Neural progenitor cell (in vitro differentiated cells): ENCODE results near the gene GLIPR1L2. TPM values are rescaled to one million over a fixed set of nuclear protein-coding genes. Genes with fewer than 3 reads are reported as not detected.
"Not testable (repeated sequence)": the region's sequence is repeated elsewhere in the genome, so short reads cannot be mapped to it uniquely, and the experiment has no call there.

Experiments used
- DNase-seq: peaks from one replicate; pipeline ENCODE4 v3.0.0-alpha.2; 2016; ENCODE audit warnings: low spot score
- H2AFZ ChIP-seq: fragments of 200-600 bp; sonication (generic); replicated peaks from 2 replicates; pipeline ENCODE4 v1.6.1; 2016; ENCODE audit warnings: antibody characterized with exemption
- H3F3A ChIP-seq: fragments of 200-600 bp; sonication (generic); 2 replicates; pipeline ENCODE4 v1.6.1; 2016; ENCODE audit warnings: antibody characterized with exemption, low read depth
- H3K27ac ChIP-seq: fragments of 200-600 bp; sonication (generic); 2 replicates; pipeline ENCODE4 v1.5.1; 2016; ENCODE audit warnings: mild to moderate bottlenecking
- H3K27me3 ChIP-seq: fragments of 200-600 bp; sonication (generic); 2 replicates; pipeline ENCODE4 v1.6.1; 2016; ENCODE audit warnings: mild to moderate bottlenecking, moderate library complexity
- H3K36me3 ChIP-seq: fragments of 200-600 bp; sonication (generic); 2 replicates; pipeline ENCODE4 v1.5.1; 2016
- H3K4me1 ChIP-seq: fragments of 200-600 bp; sonication (generic); 2 replicates; pipeline ENCODE4 v1.6.1; 2016; ENCODE audit warnings: mixed run types
- H3K4me2 ChIP-seq: fragments of 200-600 bp; sonication (generic); 2 replicates; pipeline ENCODE4 v1.6.1; 2016
- H3K4me3 ChIP-seq: fragments of 200-600 bp; sonication (generic); 2 replicates; pipeline ENCODE4 v1.5.1; 2016
- H3K79me2 ChIP-seq: fragments of 200-600 bp; sonication (generic); 2 replicates; pipeline ENCODE4 v1.6.1; 2016; ENCODE audit warnings: low read depth
- H3K9ac ChIP-seq: fragments of 200-600 bp; sonication (generic); 2 replicates; pipeline ENCODE4 v1.6.1; 2016
- H3K9me3 ChIP-seq: fragments of 200-600 bp; sonication (generic); 2 replicates; pipeline ENCODE4 v1.5.1; 2016; ENCODE audit warnings: low read depth
- H4K20me1 ChIP-seq: fragments of 200-600 bp; sonication (generic); 2 replicates; pipeline ENCODE4 v1.6.1; 2016; ENCODE audit warnings: low read depth
- H3K27ac Mint-ChIP-seq: 3 replicates; pipeline ENCODE4 v1.8.0; 2021; ENCODE audit warnings: mixed read lengths
- H3K27me3 Mint-ChIP-seq: 2 replicates; pipeline ENCODE4 v1.8.0; 2022; ENCODE audit warnings: low read depth, mild to moderate bottlenecking, inconsistent platforms, moderate library complexity, mixed read lengths; ENCODE audit not compliant: insufficient read depth
- H3K36me3 Mint-ChIP-seq: 3 replicates; pipeline ENCODE4 v1.8.0; 2021; ENCODE audit warnings: mixed read lengths
- H3K4me1 Mint-ChIP-seq: 3 replicates; pipeline ENCODE4 v1.8.0; 2021; ENCODE audit warnings: mixed read lengths
- H3K4me3 Mint-ChIP-seq: 3 replicates; pipeline ENCODE4 v1.8.0; 2021; ENCODE audit warnings: mild to moderate bottlenecking, moderate library complexity, mixed read lengths
- H3K9me3 Mint-ChIP-seq: 3 replicates; pipeline ENCODE4 v1.8.0; 2020; ENCODE audit warnings: mixed read lengths
- CTCF ChIP-seq: fragments of 200-600 bp; sonication (generic); IDR thresholded peaks from 2 replicates; pipeline ENCODE4 v1.5.1; 2017; ENCODE audit warnings: antibody characterized with exemption, mild to moderate bottlenecking
- EZH2 ChIP-seq: fragments of 200-600 bp; sonication (generic); IDR thresholded peaks from 2 replicates; pipeline ENCODE4 v1.6.1; 2017; ENCODE audit warnings: antibody characterized with exemption, mild to moderate bottlenecking, moderate library complexity
- EZH2phosphoT487 ChIP-seq: fragments of 200-600 bp; sonication (generic); IDR thresholded peaks from 2 replicates; pipeline ENCODE4 v1.6.1; 2017; ENCODE audit warnings: antibody characterized with exemption
- total RNA-seq: library from RNA; depleted of rRNA; stranded (reverse); fragments of >200 nt; gene quantifications from 2 replicates; pipeline ENCODE4 v1.2.3, GENCODE V29; 2015; ENCODE audit warnings: low replicate concordance

Gene GLIPR1L2
- total RNA-seq, 1 donor from 2014 or later = not detected

DNA sequence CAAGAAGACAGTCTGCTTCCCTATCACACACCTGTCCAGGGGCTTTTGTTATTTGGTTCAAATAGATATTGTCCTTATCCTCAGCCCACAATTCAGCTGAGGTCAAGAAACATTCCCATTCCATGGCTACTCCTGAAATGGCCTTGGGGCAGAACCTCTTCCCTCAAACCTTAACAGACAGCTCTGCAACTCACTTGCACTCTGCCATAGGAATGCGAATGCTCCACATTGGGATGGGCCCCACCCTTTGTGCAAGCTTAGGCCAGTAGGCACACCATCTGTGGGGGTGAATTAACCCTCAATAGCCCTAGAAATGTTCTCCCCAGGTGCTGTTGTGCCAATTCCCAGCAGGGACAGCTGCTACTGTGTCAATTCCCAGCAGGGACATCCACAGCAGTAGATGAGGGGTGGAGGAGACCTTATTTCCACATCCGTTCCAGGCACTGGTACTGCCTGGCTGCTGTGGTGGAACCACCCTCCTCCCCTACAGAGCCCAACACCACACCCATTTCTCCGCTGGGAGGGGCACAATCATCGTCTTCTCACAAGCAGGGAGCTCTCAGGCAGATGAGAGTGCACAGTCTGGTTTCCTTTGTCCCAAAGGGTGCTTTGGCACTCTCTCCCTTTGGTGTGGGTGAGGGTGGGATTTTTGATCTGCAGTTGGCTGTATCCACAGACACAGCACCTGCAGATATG, 47.3 kb downstream of the GLIPR1L2 start:
- no peaks in the 10 kb centered on the region for H4K20me1 ChIP-seq
- no peaks in the 10 kb centered on the region for H3K79me2 ChIP-seq
- no peaks in the 10 kb centered on the region for H3F3A ChIP-seq
- H3K4me2 ChIP-seq = no peak overlapping the region
- H3K27ac ChIP-seq = no peak overlapping the region
- peaks cover 7% of the 10 kb centered on the region for H3K9me3 ChIP-seq
- DNase-seq = no peak
- H3K4me1 Mint-ChIP-seq = no peaks in the 10 kb centered on the region
- no peaks in the 10 kb centered on the region for H3K36me3 ChIP-seq
- no peak overlapping the region for H3K4me3 Mint-ChIP-seq
- TF ChIP-seq CTCF (no peak), EZH2phosphoT487 (no peak), EZH2 (no peak)
- H3K27ac Mint-ChIP-seq = no peak overlapping the region
- no peaks in the 10 kb centered on the region for H3K36me3 Mint-ChIP-seq
- H3K4me1 ChIP-seq = no peaks in the 10 kb centered on the region
- no peak overlapping the region for H2AFZ ChIP-seq
- H3K9ac ChIP-seq = no peak overlapping the region
- peaks cover 17% of the 10 kb centered on the region for H3K9me3 Mint-ChIP-seq
- H3K4me3 ChIP-seq = no peak overlapping the region
- no peaks in the 10 kb centered on the region for H3K27me3 ChIP-seq
- peaks cover 3% of the 10 kb centered on the region for H3K27me3 Mint-ChIP-seq

GRCh38 chr12:75439048-75439447, 48.2 kb downstream of the GLIPR1L2 start:
- Mint-ChIP-seq H3K36me3 (no peaks in the 10 kb centered on the region), H3K4me3 (no peak overlapping the region), H3K27ac (no peak overlapping the region), H3K27me3 (peaks cover 3% of the 10 kb centered on the region), H3K4me1 (no peaks in the 10 kb centered on the region), H3K9me3 (peaks cover 17% of the 10 kb centered on the region)
- Histone ChIP-seq H3K9me3 (peaks cover 7% of the 10 kb centered on the region), H4K20me1 (no peaks in the 10 kb centered on the region), H3K27me3 (no peaks in the 10 kb centered on the region), H3K4me1 (no peaks in the 10 kb centered on the region), H2AFZ (no peak overlapping the region), H3K4me2 (no peak overlapping the region), H3K4me3 (no peak overlapping the region), H3K9ac (no peak overlapping the region), H3K36me3 (no peaks in the 10 kb centered on the region), H3K79me2 (no peaks in the 10 kb centered on the region), H3F3A (no peaks in the 10 kb centered on the region), H3K27ac (no peak overlapping the region)
- TF ChIP-seq EZH2 (no peak), CTCF (no peak), EZH2phosphoT487 (no peak)
- no peak for DNase-seq

DNA sequence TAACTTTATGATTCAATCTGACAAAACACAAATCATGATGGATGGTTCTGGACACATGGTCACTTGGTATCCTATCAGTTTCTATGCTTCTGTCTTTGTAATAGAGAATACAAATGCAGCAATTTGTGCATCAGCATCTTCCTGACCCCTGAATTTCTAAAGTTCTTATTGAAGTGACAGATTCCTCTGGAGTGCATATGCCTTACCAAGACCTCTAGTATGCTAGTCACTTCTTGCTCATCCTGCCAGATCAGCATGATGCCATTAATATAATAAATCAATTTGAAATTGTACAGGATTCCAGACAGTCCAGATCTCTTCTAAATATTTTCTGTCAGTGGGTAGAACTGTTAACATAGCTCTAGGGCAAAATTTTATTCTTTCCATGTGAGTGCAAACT, 49.0 kb downstream of the GLIPR1L2 start:
- H3K4me1 Mint-ChIP-seq = no peaks in the 10 kb centered on the region
- H3K27me3 Mint-ChIP-seq = peaks cover 3% of the 10 kb centered on the region
- no peaks in the 10 kb centered on the region for H3F3A ChIP-seq
- TF ChIP-seq CTCF = no peak
- TF ChIP-seq EZH2phosphoT487 = no peak
- TF ChIP-seq EZH2 = no peak
- H3K27ac ChIP-seq = no peak overlapping the region
- no peaks in the 10 kb centered on the region for H3K27me3 ChIP-seq
- H3K4me3 Mint-ChIP-seq = no peak overlapping the region
- no peaks in the 10 kb centered on the region for H3K79me2 ChIP-seq
- no peaks in the 10 kb centered on the region for H3K36me3 ChIP-seq
- H3K9ac ChIP-seq = no peak overlapping the region
- DNase-seq = no peak
- H3K4me2 ChIP-seq = no peak overlapping the region
- no peaks in the 10 kb centered on the region for H3K4me1 ChIP-seq
- no peak overlapping the region for H3K4me3 ChIP-seq
- peaks cover 7% of the 10 kb centered on the region for H3K9me3 ChIP-seq
- no peaks in the 10 kb centered on the region for H4K20me1 ChIP-seq
- no peaks in the 10 kb centered on the region for H3K36me3 Mint-ChIP-seq
- H2AFZ ChIP-seq = no peak overlapping the region
- peaks cover 17% of the 10 kb centered on the region for H3K9me3 Mint-ChIP-seq
- no peak overlapping the region for H3K27ac Mint-ChIP-seq

GRCh38 chr12:75441687-75442449, 51.0 kb downstream of the GLIPR1L2 start:
- H2AFZ ChIP-seq, H3K36me3 ChIP-seq, H3K4me3 ChIP-seq, H3K27ac Mint-ChIP-seq, H3K4me2 ChIP-seq, H3K27ac ChIP-seq, H3K36me3 Mint-ChIP-seq, DNase-seq, H3K4me3 Mint-ChIP-seq, H3F3A ChIP-seq, H3K9me3 ChIP-seq, H3K79me2 ChIP-seq, H3K4me1 Mint-ChIP-seq, H3K4me1 ChIP-seq, H3K27me3 ChIP-seq, H3K9ac ChIP-seq, H3K9me3 Mint-ChIP-seq, H4K20me1 ChIP-seq, H3K27me3 Mint-ChIP-seq: not testable (repeated sequence)

DNA sequence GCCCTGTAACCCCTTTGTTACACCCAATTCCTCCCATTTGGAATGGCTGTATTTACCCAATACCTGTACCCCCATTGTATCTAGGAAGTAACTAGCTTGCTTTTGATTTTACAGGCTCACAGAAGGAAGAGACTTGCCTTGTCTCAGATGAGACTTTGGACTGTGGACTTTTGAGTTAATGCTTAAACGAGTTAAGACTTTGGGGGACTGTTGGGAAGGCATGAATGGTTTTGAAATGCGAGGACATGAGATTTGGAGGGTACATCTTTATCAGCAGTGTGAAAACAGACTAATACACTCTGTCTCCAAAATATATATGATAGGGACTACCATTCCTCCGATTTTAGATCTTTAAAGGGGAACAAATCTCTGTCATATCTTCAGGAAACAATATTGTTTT, 51.6 kb downstream of the GLIPR1L2 start:
- not testable (repeated sequence) for H3K36me3 ChIP-seq, H3K36me3 Mint-ChIP-seq, H3K9me3 ChIP-seq, H3K4me1 ChIP-seq, H3K4me3 Mint-ChIP-seq, H3K27me3 Mint-ChIP-seq, H3K9ac ChIP-seq, H3K79me2 ChIP-seq, H3K27me3 ChIP-seq, H3K27ac Mint-ChIP-seq, H4K20me1 ChIP-seq, DNase-seq, H3F3A ChIP-seq, H2AFZ ChIP-seq, H3K9me3 Mint-ChIP-seq, H3K27ac ChIP-seq, H3K4me1 Mint-ChIP-seq, H3K4me2 ChIP-seq, H3K4me3 ChIP-seq
